HG03064 (cell line): ENCODE results near the gene PHC3.
"Not testable (repeated sequence)": the region's sequence is repeated elsewhere in the genome, so short reads cannot be mapped to it uniquely, and the experiment has no call there.

Experiments
- ATAC-seq: cut with Tn5 transposase; IDR thresholded peaks from one replicate; pipeline ENCODE4 v1.9.1; 2021; ENCODE audit warnings: low read depth; ENCODE audit not compliant: unreplicated experiment

The PHC3 gene

DNA sequence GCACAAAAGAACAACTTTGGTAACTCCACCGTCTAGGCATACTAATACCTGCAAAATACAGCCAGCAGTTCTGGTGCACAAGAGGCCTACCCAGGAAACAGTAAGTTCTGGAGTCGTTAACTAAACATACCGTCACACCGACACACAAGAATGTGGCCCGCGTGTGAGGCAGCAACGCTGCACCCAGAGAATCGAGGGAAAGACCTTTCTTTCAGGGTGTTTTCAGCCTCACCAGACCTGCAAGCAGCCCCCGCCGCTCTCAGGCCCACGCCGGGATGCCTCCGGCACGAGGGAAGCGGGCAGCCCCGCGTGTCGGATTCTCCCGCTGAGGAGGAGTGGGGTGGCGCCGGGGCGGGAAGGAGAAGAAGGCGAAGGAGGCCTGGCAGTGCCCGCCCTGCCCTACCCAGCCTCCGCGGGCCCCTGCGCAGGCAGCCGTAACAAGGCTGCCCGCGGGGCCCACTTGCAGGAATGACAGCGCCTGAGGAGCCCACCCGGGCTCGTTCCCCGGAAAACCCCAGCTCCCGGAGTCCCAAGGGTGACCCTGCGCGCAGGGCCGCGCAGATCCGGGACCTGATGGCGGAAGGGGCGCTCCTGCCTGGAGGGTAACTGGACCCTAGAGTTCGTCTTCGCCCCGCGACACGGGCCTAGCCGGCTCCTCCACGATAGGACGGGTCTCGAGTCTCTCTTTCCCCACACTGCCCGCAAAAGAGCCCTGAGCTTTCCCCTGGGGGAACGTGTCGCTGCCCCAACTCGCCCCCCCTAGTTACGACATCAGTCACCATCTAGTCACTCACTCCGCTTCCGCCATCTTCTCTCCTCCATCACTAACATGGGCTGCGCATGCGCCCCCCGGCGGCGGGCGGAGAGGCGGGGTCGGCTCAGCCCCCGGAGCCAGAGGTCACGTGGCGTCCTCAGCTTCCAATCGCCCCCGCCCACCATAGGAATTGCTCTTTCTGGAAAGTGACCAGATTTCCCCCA, at the start of gene PHC3:
TSS of gene PHC3 (minus strand) at position 826 of the 978 bp plus-strand sequence. CDS start at position 808, 18 bp downstream.
- ATAC-seq: peak; percentile 58

- ATAC-seq: no peak
Measured at GRCh38 chr3:170228093-170228766, 46.7 kb upstream of the PHC3 start.

GRCh38 chr3:170226426-170226960, 45.0 kb upstream of the PHC3 start:
- ATAC-seq: no peak

DNA sequence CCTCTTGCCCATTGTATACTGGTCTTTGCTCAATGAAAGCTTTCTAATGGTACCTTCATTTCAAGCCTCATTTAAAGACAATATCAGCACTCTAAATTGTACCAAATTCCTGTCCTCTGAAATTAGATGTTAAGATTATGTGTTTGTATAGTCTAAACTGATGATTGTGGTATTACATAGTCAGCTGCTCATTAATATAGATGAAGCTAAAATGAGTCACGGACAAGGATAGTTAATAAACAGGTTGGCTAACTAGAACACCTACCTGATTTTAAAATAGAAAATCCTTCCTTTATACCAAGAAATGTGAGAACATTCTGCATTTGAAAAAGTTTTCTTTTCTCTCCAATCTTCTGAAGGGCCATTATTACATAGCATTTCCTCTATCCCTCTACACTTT, 43.6 kb upstream of the PHC3 start:
- ATAC-seq: no peak

DNA sequence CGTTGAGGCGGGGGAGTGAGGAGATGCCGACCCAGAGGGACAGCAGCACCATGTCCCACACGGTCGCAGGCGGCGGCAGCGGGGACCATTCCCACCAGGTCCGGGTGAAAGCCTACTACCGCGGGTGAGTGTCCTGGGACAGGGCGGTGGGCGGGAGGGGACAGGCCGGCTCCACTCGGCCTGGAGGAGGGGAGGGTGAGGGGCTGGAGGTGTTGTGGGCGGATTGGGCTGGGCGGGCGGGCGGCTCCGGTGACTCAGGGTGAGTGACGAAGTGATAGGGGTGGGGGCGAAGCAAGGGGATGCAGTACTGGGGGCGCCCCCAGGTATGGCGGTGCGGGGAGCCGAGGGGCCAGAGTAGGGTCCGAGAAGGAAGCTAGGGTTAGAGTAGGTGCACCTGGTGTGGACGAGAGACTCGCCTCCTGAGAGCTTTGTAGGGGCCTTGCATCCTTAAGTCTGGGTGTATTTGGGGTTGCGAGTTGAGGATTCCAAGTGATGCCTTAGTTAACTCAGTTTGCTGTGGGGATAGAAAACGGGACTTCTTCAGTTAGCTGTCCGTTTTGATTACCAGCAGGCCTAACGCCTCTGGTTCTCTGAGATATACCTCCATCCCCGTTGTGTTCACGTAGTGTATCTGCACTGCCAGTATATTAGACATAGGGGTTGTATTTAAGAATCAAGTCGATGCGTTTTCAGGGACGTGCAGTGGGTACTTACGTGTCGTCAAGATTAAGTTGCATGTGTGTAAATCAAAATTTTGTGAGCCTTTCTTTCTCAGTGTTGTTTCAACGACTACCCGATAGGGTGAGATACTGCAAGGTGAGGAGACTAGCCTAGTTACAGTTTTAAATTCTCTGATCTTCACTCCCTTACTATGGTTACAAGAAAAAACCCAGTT, 41.4 kb upstream of the PHC3 start:
- peak; percentile 24 for ATAC-seq

GRCh38 chr3:170221924-170222646, 40.6 kb upstream of the PHC3 start, which contains the start of gene PRKCI:
TSS of gene PRKCI (plus strand) at chr3:170222424. CDS start at chr3:170222670, 246 bp downstream.
- peak; percentile 94 for ATAC-seq

DNA sequence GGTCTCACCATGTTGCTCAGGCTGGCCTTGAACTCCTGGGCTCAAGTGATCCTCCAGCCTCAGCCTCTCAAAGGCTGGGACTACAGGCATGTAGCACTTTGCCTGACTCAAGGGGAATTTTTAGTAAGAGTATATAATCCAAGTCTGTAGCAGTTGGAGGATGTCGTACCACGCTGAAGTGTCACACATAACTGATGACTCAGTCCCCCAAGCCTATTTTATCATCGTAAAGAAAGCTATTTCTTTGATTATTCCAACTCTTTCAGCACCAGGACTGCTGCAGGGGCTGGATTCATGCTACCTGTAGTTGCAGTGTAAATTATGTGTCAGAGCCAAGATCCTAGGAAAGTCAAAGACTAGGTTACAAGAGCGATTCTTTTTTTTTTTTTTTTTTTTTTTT, 39.3 kb upstream of the PHC3 start:
- ATAC-seq: no peak

GRCh38 chr3:170219850-170220249, 38.3 kb upstream of the PHC3 start:
- no peak for ATAC-seq

GRCh38 chr3:170211668-170212067, 30.1 kb upstream of the PHC3 start:
- ATAC-seq: no peak

DNA sequence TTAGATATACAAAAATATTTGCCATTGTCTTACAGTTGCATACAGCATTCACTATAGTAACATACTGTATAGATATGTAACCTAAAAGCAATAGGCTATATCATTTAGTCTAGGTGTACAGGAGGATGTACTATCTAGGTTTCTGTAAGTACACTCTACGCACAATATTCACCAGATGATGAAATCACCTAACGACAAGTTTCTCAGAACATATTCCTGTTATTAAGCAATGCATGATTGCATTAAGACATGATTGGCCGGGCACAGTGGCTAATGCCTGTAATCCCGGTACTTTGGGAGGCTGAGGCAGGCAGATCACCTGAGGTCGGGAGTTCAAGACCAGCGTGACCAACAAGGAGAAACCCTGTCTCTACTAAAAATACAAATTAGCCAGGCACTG, 26.2 kb upstream of the PHC3 start:
- no peak for ATAC-seq

- not testable (repeated sequence) for ATAC-seq
Measured at GRCh38 chr3:170206164-170206762, 24.7 kb upstream of the PHC3 start.

GRCh38 chr3:170205302-170205701, 23.8 kb upstream of the PHC3 start:
- no peak for ATAC-seq

DNA sequence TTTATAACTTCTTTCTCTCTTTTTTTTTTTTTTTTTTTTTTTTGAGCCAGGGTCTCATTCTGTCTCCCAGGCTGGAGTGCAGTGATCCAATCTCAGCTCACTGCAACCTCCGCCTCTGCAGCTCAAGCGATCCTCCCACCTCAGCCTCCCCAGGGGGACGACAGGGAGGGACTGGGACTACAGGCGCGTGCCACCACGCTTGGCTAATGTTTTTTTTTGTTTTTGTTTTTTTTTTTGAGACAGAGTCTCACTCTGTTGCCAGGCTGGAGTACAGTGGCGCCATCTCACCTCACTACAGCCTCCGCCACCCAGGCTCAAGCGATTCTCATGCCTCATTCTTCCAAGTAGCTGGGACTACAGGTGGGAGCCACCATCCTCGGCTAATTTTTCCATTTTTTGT, 23.0 kb upstream of the PHC3 start:
- no peak for ATAC-seq

- ATAC-seq: no peak
Measured at GRCh38 chr3:170204023-170204472, 22.5 kb upstream of the PHC3 start.

GRCh38 chr3:170203457-170203856, 21.9 kb upstream of the PHC3 start:
- no peak for ATAC-seq

DNA sequence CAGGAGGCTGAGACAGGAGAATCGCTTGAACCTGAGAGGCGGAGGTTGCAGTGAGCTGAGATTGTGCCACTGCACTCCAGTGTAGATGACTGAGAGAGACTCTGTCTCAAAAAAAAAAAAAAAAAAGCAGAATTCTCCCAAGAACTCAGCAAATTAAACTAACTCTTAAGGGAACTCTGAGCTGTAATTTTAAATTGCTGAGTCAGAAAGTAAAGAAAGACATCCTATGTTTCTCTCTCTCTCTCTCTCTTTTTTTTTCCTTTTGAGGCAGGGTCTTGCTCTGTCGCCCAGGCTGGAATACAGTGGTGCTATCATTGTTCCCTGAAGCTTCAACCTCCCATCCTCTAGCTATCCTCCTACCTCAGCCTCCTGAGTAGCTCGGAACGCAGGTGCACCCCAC, 20.0 kb upstream of the PHC3 start:
- ATAC-seq: no peak

GRCh38 chr3:170200987-170201386, 19.5 kb upstream of the PHC3 start:
- ATAC-seq: no peak

DNA sequence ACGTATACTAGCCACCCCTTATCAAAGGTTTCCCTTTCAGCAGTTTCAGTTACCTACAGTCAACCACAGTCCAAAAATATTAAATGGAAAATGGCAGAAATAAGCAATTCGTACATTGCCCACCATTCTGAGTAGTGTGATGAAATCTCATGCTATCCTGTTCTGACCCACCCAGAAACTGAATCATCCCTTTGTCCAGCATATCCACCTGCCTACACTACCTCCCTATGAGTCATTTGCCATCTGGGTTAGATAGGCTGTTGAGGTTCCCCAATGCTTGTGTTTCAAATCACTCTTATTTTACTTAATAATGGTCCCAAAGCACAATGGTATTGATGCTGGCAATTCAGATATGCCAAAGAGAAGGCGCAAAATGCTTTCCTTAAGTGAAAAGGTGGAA, 15.3 kb upstream of the PHC3 start:
- no peak for ATAC-seq

DNA sequence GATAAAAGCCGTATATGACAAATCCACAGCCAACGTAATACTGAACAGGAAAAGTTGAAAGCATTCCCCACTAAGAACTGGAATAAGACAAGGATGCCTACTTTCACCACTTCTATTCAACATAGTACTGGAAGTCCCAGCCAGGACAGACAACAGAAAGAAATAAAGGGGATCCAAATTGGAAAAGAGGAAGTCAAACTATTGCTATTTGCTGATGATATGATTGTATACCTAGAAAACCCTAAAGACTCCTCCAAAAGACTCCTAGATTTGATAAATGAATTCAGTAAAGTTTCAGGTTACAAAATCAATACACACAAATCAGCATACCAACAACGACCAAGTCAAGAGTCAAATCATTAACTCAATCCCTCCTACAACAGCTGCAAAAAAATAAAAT, 14.2 kb upstream of the PHC3 start:
- not testable (repeated sequence) for ATAC-seq
